Activated CD8-positive, alpha-beta memory T cell treated with anti-CD3 and anti-CD28 coated beads for 4 hours (primary cell): ENCODE measurements around the gene MACROD2.

ENCODE experiments used
- DNase-seq, 2 donors: peaks; one replicate each; pipeline ENCODE4 v3.0.0-alpha.2; 2020; ENCODE audit warnings: low read depth in 2 of 2

MACROD2 gene

DNA sequence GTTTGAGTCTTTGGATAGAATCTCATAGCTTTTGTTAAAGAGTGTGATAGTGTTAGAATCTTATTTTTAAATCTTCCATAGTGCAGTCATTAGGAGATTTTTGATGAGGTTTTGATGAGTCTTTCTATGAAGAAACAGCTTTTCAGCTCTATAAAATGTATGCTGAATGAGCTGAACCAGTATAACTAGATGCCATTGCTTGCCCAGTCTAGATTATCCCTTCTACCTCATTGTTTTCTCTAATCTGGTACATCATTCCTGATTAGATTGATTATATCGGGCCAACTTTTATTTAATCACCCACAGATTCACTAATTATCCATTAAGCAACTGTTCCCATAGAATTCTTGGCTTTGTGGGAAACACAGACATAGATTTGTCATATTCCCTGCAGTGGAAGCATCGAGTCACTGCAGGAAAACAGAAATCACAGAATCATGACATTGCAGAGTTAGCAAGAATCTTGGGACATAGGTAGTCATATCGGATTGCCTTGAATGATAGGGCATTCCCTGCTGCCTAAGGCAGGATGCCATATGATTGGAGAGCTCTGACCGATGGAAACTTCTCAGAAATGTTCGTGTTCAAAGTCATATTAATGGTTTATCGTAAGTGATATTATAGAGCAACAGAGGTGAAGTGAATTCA, 1224.8 kb downstream of the MACROD2 start:
- DNase-seq = no peak

DNA sequence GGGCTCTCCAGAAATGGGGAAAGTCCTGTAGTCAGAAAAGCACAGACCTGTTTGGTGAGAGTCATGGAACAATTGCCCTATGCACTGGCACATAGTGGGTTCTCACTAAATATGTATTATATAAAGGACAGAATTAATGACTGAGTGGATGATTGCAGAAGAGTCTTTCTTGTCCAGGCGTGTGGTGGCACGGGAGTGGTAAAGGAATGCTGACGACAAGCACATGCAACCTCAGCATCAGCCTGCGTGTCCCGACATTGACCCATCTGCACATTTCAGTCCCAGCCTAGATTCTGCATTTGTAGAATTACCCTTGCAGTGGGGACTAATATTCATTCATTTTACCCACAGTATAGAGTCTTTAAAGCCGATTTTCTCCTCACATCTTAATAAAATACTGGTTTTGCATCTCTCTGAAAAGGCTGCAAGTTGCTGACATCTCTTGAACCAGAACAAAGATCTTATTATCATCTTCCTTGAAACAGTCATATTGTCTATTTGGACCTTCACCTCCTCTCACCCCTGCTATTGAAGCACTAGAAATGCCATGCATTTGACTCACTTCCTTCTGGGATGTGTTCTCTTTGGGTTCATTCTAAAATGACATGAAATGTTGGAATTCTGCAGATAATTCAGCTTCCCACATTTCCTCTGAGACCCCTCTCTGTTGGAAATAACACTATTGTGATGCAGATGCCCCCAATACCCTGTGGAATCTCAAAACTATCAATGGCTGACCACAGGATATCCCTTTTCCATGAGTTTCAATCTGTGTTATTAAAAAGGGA, 1225.7 kb downstream of the MACROD2 start:
- no peak for DNase-seq

DNA sequence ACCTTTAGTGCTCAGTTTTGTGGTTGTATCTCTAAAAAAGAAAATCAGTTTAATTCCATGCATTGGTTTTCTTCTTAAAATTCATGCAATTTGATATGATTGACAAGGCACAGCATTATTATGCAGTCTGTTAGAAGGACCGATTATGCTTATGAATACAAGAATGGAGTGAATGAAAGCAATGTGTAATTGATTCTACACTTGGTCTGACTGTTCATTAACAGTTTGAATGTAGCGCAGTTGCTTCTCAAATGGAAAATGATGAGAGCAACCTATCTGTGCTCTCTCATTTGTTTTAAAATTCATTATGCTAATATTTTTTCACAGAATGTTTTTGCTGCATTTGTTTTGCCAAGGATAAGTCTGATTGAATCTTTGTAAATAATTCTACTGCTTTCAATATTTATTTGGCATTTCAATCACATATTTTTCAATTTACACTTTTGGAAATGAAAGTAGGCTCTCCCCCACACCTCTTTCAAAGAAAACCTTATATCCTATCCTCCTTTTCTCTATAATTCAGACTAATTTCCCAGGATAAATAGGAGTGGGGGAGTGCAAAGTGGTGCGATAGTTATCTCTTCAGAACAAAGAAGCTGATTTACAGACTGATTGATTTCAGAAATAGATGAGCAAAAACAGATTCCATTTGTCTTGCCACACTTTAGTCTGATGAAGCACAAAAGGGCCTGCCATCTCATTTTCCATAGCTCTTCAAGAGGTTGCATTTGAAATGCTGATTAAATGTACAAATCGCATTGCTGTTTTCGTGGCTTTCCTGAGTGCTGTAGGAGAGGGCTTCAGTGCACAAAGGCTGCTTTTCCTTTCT, 1227.4 kb downstream of the MACROD2 start:
- no peak for DNase-seq

GRCh38 chr20:15224199-15224598, 1228.9 kb downstream of the MACROD2 start:
- no peak for DNase-seq

GRCh38 chr20:15227102-15227501, 1231.8 kb downstream of the MACROD2 start:
- no peak for DNase-seq

DNA sequence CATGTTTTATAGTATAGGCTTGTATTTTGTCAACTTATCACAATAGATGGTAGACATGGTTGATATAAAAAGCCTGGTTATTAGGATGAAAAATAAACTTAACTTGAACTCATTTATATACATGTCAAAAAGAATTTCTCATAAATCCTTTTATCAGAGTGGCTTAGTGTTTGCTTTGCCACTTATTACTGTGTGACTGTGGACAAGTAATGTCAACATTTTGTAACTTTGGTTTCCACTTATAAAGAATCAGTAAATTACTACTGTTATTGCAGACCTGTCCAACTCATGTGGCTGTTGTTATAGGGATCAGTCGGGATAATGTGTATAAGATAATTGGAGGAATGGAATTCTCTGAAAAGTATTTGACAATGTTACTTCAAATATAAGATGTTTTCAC, 1236.9 kb downstream of the MACROD2 start:
- DNase-seq = no peak

GRCh38 chr20:15235471-15236198, 1240.3 kb downstream of the MACROD2 start:
- no peak for DNase-seq

GRCh38 chr20:15236812-15237211, 1241.5 kb downstream of the MACROD2 start:
- DNase-seq = no peak

DNA sequence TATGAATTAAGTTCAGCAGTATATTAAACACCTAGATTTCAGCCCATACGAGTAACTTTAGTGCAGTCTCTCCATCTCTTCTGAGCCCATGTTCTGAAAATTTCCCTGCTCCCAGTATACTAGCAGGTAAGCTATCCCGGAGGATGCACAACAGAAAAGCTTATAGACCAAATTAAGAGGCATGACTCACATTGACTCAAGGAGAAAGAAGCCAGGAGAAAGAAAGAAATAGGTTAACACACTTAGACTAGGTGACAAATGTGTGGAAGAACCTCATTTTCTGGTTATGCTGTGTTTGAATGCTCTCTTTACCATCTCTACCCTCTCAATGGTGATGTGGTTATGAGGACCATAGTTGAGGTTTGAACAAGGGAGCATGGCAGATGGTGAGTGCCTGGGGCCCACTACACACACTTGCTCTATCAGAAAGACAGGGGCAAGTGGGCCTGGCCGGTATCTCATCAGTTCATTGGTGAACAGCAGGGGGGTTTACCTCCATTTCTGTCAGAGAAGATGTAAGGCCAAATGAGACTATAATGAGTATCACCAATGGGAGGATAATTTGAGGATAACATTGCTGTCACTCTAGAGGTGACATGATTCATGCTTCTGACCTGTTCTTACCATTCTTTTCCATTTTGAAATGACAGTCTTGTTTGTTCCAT, 1244.4 kb downstream of the MACROD2 start:
- no peak for DNase-seq

- DNase-seq = no peak
These were observed 1245.5 kb downstream of the MACROD2 start for GRCh38 chr20:15240801-15241200.

- no peak for DNase-seq
These were observed 1246.4 kb downstream of the MACROD2 start for GRCh38 chr20:15241681-15242080.

DNA sequence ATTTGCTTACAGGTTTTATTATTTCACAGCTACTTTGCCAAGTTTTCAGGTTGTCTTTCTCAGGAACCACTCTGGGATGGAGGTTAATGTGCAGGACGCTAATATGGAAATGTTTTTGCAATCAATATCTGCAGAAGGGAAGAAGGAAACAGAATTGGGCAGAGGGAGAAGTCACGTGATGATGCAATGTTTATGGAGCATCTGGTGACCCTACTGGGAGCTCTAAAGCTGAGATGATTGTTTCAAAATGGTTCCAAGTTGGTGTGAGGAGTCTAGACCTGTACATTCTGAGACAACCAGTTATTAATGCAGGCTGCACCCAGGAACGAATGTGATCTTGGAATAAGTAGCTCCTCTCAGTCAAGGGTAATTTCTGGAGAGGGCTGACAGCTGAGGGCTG, 1247.5 kb downstream of the MACROD2 start:
- DNase-seq = no peak

- DNase-seq = no peak
These were observed 1250.6 kb downstream of the MACROD2 start for GRCh38 chr20:15245896-15246295.

- DNase-seq = no peak
These were observed 1253.5 kb downstream of the MACROD2 start for GRCh38 chr20:15248618-15249395.

DNA sequence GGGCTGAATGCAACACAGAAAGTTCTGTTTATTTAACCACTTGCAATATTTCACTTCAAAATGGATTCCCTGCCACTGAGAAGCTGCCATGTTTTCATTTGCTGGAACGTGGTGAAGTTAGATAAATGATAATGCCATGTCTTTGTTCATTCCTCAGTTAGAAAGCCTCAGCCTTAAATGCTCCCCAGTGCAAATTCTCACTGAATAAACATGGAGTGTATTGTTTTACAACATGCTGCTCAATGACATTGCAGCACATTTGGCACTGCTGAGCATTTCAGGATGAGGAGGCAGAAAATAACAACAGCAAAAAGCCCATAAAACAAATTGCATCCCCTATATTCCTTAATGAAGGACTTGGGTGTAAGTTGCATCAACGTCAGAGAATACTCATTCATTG, 1255.9 kb downstream of the MACROD2 start:
- DNase-seq = no peak

- no peak for DNase-seq
These were observed 1257.0 kb downstream of the MACROD2 start for GRCh38 chr20:15252304-15252703.

DNA sequence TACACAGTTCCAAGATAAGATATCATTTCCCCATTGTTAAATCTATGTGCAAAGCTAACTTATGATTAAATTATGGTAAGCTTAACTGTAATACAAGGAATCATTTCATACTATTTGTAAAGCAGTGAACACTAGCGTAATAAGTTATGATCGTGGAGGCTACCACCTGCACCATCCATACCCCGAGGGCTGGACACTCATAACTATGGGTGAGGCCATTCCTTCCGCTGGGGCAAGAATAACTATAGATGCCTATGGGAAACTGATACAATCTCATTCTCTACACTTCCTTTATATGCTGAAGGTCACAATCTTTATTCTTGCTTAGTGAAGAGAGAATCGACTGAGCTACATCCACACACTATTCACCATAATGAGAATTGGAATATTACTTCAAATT, 1258.1 kb downstream of the MACROD2 start:
- no peak for DNase-seq

DNA sequence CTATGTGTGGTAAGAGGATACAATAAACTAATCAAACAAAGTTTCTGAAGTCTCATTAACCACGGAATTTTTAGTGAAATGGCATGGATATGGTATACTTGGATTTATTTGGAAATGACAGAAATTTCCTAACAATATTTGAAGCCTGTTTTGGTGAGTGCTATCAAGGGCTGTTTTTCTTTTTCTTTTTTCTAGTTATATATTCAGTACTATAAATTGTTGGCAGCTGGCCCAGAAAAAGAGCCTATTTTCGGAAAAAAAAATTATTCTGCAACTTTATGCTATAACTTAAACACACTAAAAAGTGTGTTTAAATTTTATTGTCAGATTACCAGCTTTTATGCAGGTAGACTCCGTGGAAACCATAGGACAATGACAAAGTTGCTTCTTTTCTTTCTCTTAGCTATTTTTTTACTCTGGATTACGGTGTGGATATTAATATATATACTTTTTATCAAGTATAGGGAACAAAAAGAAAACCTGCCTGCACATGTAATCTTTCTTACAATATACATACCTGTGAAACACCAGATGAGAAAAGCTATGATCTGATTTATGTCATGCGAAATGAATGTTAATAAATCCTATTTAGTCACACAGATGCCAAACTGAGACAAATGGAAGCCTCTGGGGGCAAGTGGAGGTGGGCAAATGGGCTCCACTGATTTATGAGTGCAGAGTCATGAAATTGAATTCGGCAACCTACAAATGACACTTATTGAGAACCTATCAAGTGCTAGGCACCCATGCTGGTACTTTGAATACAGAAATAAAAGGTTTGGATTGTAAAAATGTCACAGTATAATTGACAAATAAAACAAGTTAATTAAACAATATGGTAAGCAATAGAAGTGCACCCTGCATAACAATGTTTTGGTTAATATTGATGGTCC, 1261.6 kb downstream of the MACROD2 start:
- no peak for DNase-seq

- no peak for DNase-seq
These were observed 1262.2 kb downstream of the MACROD2 start for GRCh38 chr20:15257569-15257870.
